Vagina (tissue), 2 donors: ENCODE results near the gene RUFY4. TPM values are rescaled to one million over a fixed set of nuclear protein-coding genes. Genes with fewer than 3 reads are reported as not detected.

ENCODE experiments used
- DNase-seq, 2 donors: peaks; one replicate each; pipeline ENCODE4 v3.0.0-alpha.2; 2017; ENCODE audit errors: extremely low spot score in 2 of 2
- H3K27ac ChIP-seq: fragments of 200-600 bp; sonication (generic); one replicate; pipeline ENCODE4 v1.5.1; 2019
- H3K27me3 ChIP-seq: fragments of 200-600 bp; sonication (generic); one replicate; pipeline ENCODE4 v1.5.1; 2019
- H3K36me3 ChIP-seq, 2 donors: fragments of 200-600 bp; sonication (generic); one replicate each; pipeline ENCODE4 v1.5.1; 2017 to 2019
- H3K4me1 ChIP-seq: fragments of 200-600 bp; sonication (generic); one replicate; pipeline ENCODE4 v1.5.1; 2019
- H3K4me3 ChIP-seq, 2 donors: fragments of 200-600 bp; sonication (generic); 1 replicate in 1 of 2; 2 replicates in 1 of 2; pipeline ENCODE4 v1.5.1; 2016 to 2019
- H3K9me3 ChIP-seq: fragments of 200-600 bp; sonication (generic); one replicate; pipeline ENCODE4 v1.5.1; 2019
- CTCF ChIP-seq, 3 experiments: fragments of 450-650 bp in 2 of 3; fragments of 200-600 bp in 1 of 3; sonication (generic) in 1 of 3; IDR thresholded peaks; one replicate each; pipeline ENCODE4 v1.5.1; 2017 to 2019; ENCODE audit warnings: antibody characterized with exemption in 3 of 3, mild to moderate bottlenecking in 2 of 3, moderate library complexity in 2 of 3
- POLR2A ChIP-seq, 2 donors: fragments of 450-650 bp; IDR thresholded peaks; one replicate each; pipeline ENCODE4 v1.6.1; 2017; ENCODE audit warnings: antibody characterized with exemption in 2 of 2, mild to moderate bottlenecking in 2 of 2, moderate library complexity in 2 of 2
- POLR2AphosphoS5 ChIP-seq, 2 donors: sonication (generic); formaldehyde crosslinking; IDR thresholded peaks; one replicate each; pipeline ENCODE4 v1.9.0; 2017; ENCODE audit warnings: antibody characterized with exemption in 2 of 2, mild to moderate bottlenecking in 2 of 2, low read depth in 1 of 2; ENCODE audit not compliant: insufficient read depth in 1 of 2
- intact Hi-C: fragments of 100-400 bp; cut with DNase I; formaldehyde crosslinking; loops from one replicate; pipeline ENCODE4 v1.15.1; 2023
- total RNA-seq: library from RNA; depleted of rRNA; stranded (reverse); fragments of >200 nt; gene quantifications from one replicate; pipeline ENCODE4 v1.2.3, GENCODE V29; 2016

Gene RUFY4
- total RNA-seq, 1 donor from 2014 or later, result not detected

GRCh38 chr2:218079943-218080913, 11.2 kb downstream of the RUFY4 start:
- Histone ChIP-seq H3K4me3 (no peak overlapping the region), H3K9me3 (no peaks in the 10 kb centered on the region), H3K4me1 (no peaks in the 10 kb centered on the region), H3K27me3 (no peaks in the 10 kb centered on the region), H3K36me3 (no peaks in the 10 kb centered on the region), H3K27ac (no peak overlapping the region)
- peak in 1 of 2 donors; percentile 93 for DNase-seq
- intact Hi-C loops, result no loop called here
- no peak for TF ChIP-seq POLR2AphosphoS5 (IDR thresholded peaks at IDR 0.05; ENCODE audit: insufficient read depth in 1 of 2, low read depth in 1 of 2)
- TF ChIP-seq POLR2A (IDR thresholded peaks at IDR 0.05), result no peak
- no peak for TF ChIP-seq CTCF (IDR thresholded peaks at IDR 0.05)

- Histone ChIP-seq H3K4me1 (no peaks in the 10 kb centered on the region), H3K4me3 (no peak overlapping the region), H3K27me3 (no peaks in the 10 kb centered on the region), H3K27ac (no peak overlapping the region), H3K9me3 (no peaks in the 10 kb centered on the region), H3K36me3 (no peaks in the 10 kb centered on the region)
- TF ChIP-seq POLR2AphosphoS5 (IDR thresholded peaks at IDR 0.05; ENCODE audit: insufficient read depth in 1 of 2, low read depth in 1 of 2), result no peak
- no peak for TF ChIP-seq POLR2A (IDR thresholded peaks at IDR 0.05)
- TF ChIP-seq CTCF (IDR thresholded peaks at IDR 0.05), result no peak
- intact Hi-C loops, result no loop called here
- no peak for DNase-seq
These were observed 12.0 kb downstream of the RUFY4 start for GRCh38 chr2:218081063-218081462.

- no peak overlapping the region for H3K27ac ChIP-seq
- intact Hi-C loops, result no loop called here
- no peak overlapping the region for H3K4me3 ChIP-seq
- no peaks in the 10 kb centered on the region for H3K36me3 ChIP-seq
- no peak for TF ChIP-seq CTCF (IDR thresholded peaks at IDR 0.05)
- no peak for TF ChIP-seq POLR2AphosphoS5 (IDR thresholded peaks at IDR 0.05; ENCODE audit: insufficient read depth in 1 of 2, low read depth in 1 of 2)
- TF ChIP-seq POLR2A (IDR thresholded peaks at IDR 0.05), result no peak
- no peaks in the 10 kb centered on the region for H3K27me3 ChIP-seq
- DNase-seq, result no peak
- no peaks in the 10 kb centered on the region for H3K9me3 ChIP-seq
- H3K4me1 ChIP-seq, result no peaks in the 10 kb centered on the region
These were observed 12.6 kb downstream of the RUFY4 start for GRCh38 chr2:218081695-218082094.

- peak in 1 of 2 donors; percentile 91 for DNase-seq
- no peak overlapping the region for H3K4me3 ChIP-seq
- H3K27ac ChIP-seq, result no peak overlapping the region
- no peaks in the 10 kb centered on the region for H3K4me1 ChIP-seq
- no peak for TF ChIP-seq CTCF (IDR thresholded peaks at IDR 0.05)
- no peak for TF ChIP-seq POLR2A (IDR thresholded peaks at IDR 0.05)
- H3K36me3 ChIP-seq, result no peaks in the 10 kb centered on the region
- H3K9me3 ChIP-seq, result no peaks in the 10 kb centered on the region
- intact Hi-C loops, result no loop called here
- H3K27me3 ChIP-seq, result no peaks in the 10 kb centered on the region
These were observed 13.7 kb downstream of the RUFY4 start for GRCh38 chr2:218082586-218083351.
